ENCODE measurements around the gene UBQLN4. TPM values are rescaled to one million over a fixed set of nuclear protein-coding genes. Genes with fewer than 3 reads are reported as not detected.

UBQLN4 gene
- total and polyA plus RNA-seq, 9 of the 15 experiments (the other 6 are each of a cell fraction or from before 2014, with no cell fraction given): 13.5 to 65.5 (median 37.0) TPM

DNA sequence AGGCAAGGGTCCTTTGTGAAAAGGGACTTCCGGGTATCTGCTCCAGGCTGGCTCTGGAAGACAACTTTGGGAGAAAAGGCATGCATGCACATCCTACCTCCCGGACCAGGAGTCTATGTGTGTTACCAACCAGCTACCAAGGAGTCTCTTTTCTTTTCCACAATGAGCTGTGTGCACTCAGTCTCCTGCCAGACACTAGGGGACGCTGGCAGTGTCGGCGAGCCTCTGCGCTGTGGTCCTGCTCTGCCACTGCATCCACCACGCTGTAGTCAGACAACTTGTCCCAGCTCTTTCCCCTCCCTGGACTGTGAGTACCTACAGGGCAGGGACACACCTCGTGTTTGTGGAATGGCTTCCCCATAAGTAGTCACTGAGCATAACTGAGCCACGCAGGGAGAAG is 27.7 kb downstream of the UBQLN4 start (continued):
- TF ChIP-seq ZNF197 (CRISPR knock-in tag; IDR thresholded peaks at IDR 0.05; ENCODE audit: low read depth): no peak
- TF ChIP-seq BCL6 (CRISPR knock-in tag; IDR thresholded peaks at IDR 0.05): no peak
- no peak for TF ChIP-seq ZNF3 (CRISPR knock-in tag; IDR thresholded peaks at IDR 0.05)
- peak; percentile 43; the same call in 1 of the 2 replicates for TF ChIP-seq CREM (IDR thresholded peaks at IDR 0.05; ENCODE audit: low read depth)
- no peak for TF ChIP-seq HSF4 (CRISPR knock-in tag; IDR thresholded peaks at IDR 0.05; ENCODE audit: borderline replicate concordance)
- no peak for TF ChIP-seq MAFG (tag; conservative IDR thresholded peaks at IDR 0.05)
- TF ChIP-seq, protein P1, sequence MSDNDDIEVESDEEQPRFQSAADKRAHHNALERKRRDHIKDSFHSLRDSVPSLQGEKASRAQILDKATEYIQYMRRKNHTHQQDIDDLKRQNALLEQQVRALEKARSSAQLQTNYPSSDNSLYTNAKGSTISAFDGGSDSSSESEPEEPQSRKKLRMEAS (CRISPR knock-in tag; IDR thresholded peaks at IDR 0.05): peak; percentile 33; the same call in 1 of the 2 replicates
- TF ChIP-seq ZNF354B (CRISPR knock-in tag; IDR thresholded peaks at IDR 0.05): no peak
- TF ChIP-seq PML (IDR thresholded peaks at IDR 0.05; ENCODE audit: low read length): no peak
- TF ChIP-seq, protein P2, sequence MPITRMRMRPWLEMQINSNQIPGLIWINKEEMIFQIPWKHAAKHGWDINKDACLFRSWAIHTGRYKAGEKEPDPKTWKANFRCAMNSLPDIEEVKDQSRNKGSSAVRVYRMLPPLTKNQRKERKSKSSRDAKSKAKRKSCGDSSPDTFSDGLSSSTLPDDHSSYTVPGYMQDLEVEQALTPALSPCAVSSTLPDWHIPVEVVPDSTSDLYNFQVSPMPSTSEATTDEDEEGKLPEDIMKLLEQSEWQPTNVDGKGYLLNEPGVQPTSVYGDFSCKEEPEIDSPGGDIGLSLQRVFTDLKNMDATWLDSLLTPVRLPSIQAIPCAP (CRISPR knock-in tag; IDR thresholded peaks at IDR 0.05; ENCODE audit: borderline replicate concordance): no peak
- TF ChIP-seq, protein P3, sequence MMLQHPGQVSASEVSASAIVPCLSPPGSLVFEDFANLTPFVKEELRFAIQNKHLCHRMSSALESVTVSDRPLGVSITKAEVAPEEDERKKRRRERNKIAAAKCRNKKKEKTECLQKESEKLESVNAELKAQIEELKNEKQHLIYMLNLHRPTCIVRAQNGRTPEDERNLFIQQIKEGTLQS (IDR thresholded peaks at IDR 0.05): no peak
- TF ChIP-seq, protein P3 (CRISPR knock-in tag; conservative IDR thresholded peaks at IDR 0.05): no peak
- no peak for TF ChIP-seq SRSF9 (IDR thresholded peaks at IDR 0.05; ENCODE audit: borderline replicate concordance, low read depth, low read length)
- TF ChIP-seq DIDO1 (tag; IDR thresholded peaks at IDR 0.05; ENCODE audit: low read depth): no peak
- TF ChIP-seq, protein P4, sequence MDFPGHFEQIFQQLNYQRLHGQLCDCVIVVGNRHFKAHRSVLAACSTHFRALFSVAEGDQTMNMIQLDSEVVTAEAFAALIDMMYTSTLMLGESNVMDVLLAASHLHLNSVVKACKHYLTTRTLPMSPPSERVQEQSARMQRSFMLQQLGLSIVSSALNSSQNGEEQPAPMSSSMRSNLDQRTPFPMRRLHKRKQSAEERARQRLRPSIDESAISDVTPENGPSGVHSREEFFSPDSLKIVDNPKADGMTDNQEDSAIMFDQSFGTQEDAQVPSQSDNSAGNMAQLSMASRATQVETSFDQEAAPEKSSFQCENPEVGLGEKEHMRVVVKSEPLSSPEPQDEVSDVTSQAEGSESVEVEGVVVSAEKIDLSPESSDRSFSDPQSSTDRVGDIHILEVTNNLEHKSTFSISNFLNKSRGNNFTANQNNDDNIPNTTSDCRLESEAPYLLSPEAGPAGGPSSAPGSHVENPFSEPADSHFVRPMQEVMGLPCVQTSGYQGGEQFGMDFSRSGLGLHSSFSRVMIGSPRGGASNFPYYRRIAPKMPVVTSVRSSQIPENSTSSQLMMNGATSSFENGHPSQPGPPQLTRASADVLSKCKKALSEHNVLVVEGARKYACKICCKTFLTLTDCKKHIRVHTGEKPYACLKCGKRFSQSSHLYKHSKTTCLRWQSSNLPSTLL (IDR thresholded peaks at IDR 0.05): no peak
- TF ChIP-seq SREBF1 (IDR thresholded peaks at IDR 0.05; ENCODE audit: borderline replicate concordance, low read depth, low read length): no peak
- no peak for TF ChIP-seq COPS2 (conservative IDR thresholded peaks at IDR 0.05)
- no peak for TF ChIP-seq ZEB2 (IDR thresholded peaks at IDR 0.05)
- TF ChIP-seq, protein P5, sequence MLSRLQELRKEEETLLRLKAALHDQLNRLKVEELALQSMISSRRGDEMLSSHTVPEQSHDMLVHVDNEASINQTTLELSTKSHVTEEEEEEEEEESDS (CRISPR knock-in tag; IDR thresholded peaks at IDR 0.05): no peak
- no peak for TF ChIP-seq MYNN (IDR thresholded peaks at IDR 0.05)
- no peak for TF ChIP-seq MYNN (CRISPR knock-in tag; IDR thresholded peaks at IDR 0.05)
- TF ChIP-seq FOXJ3 (CRISPR knock-in tag; IDR thresholded peaks at IDR 0.05): no peak
- TF ChIP-seq XRCC4 (IDR thresholded peaks at IDR 0.05; ENCODE audit: extremely low read depth, insufficient read depth, insufficient read length): no peak
- TF ChIP-seq, protein P6, sequence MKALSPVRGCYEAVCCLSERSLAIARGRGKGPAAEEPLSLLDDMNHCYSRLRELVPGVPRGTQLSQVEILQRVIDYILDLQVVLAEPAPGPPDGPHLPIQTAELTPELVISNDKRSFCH (CRISPR knock-in tag; IDR thresholded peaks at IDR 0.05): no peak
- TF ChIP-seq, protein P6 (tag; IDR thresholded peaks at IDR 0.05): no peak
- TF ChIP-seq MCM7 (IDR thresholded peaks at IDR 0.05): no peak
- no peak for TF ChIP-seq DNMT1 (IDR thresholded peaks at IDR 0.05)
- no peak for TF ChIP-seq HDAC6 (IDR thresholded peaks at IDR 0.05; ENCODE audit: low read depth, low read length)
- TF ChIP-seq ZNF165 (CRISPR knock-in tag; IDR thresholded peaks at IDR 0.05; ENCODE audit: borderline replicate concordance): no peak
- TF ChIP-seq NONO (IDR thresholded peaks at IDR 0.05; ENCODE audit: low read depth in 2 of 2, low read length in 1 of 2): no peak
